Measurements from ENCODE around the gene RXRG.
"Not testable (repeated sequence)": the region's sequence is repeated elsewhere in the genome, so short reads cannot be mapped to it uniquely, and the experiment has no call there.

Gene RXRG

DNA sequence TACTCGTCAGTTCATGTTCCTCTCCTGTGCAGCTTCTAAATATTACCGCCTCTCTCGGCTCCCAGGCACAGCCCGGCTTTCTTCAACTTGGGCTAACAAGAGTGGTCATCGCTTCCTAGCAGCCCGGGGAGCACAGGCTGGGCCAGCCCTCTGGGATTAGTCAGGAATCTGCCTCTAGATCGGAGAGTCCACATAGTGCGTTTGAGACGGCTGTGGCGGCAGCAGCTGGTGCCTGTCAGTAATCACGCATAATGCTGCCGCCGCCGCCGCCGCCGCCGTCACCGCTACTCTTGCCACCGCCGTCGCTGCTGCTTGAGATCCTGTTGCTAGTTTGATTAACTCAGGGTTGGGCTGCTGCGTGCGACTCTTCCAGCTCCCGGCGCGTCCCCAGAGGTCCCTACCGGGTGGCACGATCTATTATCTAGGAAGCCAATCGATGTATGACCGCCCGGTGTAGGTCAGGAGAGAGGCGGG is at the start of gene RXRG:
Gene RXRG (minus strand): TSS at position 230 of the 474 bp plus-strand sequence. CDS start 233 bp downstream, outside the sequence.
- no peak for DNase-seq

DNA sequence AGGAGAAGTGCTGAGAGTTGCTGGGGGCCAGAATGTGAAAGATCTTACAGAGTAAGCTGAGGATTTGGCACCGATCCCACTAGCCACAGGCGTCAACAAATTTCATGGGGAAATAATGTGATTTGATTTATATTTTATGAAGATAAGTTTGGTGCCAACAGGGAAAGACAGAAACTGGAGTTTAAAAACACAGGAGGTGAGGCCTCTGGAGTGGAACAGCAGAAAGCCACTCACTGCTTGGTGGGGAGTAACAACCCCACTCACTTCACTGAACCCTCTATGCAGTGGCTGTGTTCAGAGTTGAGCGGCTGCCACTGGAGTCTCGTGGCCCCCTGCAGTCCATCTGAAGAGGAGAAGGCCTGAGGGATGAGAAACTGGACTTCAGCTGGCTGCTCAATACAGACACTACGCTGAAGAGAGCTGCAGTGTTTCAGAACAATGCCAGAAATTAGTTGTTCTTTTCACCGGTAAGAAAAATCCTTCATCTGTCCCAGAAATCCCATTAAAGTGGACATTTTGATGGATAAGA is 48.0 kb upstream of the RXRG start:
- DNase-seq: no peak

DNA sequence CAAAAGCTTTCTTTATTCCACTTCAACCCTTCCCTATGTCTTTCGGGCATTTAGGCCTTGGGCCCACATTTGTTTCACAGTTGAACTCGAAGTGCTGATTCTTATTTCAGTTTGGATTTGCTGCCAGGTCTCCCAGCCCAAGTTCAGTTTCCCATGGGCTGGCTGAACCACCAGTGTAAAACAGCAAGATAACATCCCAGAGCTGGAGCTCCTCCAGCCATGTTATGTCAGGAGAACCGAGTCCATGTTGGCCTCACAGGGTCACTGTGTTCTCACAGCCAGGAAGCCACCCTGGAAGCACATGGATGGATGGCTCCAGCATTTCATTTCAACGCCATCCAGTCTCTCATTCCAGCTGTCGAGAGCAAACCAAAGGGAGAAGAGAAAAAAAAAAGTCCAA is 45.2 kb upstream of the RXRG start:
- DNase-seq: no peak

DNA sequence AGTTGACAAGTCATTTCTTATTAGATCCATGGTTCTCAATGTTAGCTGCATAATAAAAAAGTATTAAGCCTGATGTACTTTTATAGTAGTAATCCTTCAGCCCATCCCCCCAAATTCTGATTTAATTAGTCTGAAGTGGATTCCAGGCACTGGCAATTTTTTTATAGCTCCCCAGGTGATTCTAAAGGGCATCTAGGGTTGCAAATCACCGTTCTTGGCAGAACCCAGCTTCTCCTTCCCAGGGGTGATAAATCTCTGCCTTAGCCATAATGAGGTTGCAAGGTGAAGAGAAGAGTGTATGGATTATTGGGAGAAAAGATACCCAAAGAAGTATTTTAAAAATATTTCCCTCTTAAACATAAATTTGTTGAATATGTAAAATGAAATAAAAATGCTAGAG is 43.0 kb upstream of the RXRG start:
- no peak for DNase-seq

DNA sequence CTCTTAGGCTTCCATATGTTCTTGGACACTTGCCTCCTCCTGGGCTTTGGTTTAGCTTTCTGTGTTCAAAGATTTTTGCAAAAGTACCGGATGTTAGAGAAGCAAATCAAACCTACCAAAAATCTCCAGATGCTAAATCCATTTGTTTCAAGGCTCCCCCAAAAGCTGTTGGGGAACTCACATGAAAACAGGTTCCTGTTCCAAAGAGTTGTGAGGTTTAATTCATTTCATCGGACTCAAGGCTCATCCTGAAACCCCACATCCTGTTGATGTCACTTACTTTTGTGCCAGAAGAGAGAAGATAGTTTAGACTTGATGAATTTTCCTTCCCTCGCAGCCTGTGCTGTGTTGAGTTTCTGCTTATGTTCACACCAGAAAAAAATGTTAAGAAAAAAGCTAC is 41.7 kb upstream of the RXRG start:
- DNase-seq: no peak

DNA sequence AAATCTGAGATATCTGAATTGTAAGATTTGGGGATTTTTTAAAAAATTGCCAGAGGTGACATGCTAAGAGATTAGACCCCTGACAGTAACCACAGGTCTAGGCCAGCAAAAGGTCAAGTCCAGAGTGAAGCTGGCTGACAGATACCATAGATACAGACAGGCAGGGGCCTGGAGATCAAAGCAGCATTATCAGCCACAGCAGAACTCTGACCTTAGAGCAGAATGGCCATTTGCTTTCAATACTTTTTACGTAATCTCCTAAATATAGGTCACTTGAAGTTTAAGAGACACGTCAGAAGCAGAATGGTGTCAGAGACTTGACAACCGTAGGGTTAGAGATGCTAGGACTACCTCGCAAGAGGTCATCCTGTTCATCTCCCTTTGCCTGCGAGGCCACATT is 40.8 kb upstream of the RXRG start:
- DNase-seq: no peak

DNA sequence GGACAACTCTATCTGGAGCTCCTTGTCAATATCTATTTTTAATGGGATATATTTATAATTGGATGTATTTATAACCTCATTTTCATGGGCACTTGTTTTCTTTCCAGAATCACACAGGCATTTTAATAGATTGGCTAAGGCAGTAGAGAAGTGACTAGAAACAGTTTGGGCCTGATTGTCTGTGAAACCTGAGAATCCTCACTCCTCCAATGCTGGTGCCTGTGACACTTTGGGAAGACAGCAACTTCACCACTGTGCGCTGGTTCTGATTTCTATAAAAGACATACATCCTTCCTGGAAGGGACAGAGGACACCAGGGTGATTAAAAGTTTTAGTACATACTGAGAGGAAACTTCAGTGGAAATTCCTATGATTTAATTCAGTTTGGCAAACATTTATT is 39.6 kb upstream of the RXRG start:
- no peak for DNase-seq

DNA sequence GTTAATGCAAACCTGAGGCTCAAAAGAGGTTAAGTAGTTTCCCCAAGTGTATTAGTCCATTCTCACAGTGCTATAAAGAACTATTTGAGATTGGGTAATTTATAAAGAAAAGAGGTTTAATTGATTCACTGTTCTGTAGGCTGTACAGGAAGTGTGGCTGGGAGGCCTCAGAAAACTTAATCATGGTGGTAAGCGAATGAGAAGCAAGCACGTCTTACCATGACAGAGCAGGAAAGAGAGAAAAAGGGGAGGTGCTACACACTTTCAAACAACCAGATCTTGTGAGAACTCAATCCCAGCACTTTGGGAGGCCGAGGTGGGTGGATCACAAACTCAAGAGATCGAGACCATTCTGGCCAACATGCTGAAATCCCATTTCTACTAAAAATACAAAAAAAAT is 38.5 kb upstream of the RXRG start:
- no peak for DNase-seq

DNA sequence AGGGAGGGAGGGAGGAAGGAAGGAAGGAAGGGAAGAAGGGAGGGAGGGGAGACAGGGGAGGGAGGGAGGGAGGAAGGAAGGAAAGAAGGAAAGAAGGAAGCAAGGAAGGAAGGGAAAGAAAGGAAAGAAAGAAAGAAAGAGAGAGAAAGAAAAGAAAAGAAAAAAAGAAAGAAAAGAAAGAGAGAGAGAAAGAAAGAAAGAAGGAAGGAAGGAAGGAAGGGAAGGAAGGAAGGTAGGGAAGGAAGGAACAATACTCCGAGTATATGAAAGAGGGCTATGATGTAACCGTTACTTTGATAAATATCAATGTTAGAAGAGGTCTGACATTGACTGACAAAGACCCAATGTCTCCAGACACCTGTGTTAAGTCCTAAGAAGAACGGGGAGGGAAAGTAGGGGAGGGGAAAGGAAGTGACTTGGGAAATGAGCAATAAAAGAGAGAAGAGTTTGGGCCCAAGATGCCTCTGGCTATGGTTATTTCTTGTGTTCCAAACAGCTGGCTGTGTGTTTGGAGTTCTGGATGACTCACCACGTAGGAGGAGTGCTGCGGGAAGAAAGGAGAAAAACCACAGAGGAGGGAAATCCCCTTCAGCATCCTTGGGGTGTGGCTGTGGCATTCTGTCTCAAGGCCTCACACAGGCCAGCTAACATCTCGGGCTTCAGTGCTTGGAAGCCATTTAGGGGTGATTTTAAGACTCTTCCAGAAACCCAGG is 37.0 kb upstream of the RXRG start:
- DNase-seq: peak; percentile 19

DNA sequence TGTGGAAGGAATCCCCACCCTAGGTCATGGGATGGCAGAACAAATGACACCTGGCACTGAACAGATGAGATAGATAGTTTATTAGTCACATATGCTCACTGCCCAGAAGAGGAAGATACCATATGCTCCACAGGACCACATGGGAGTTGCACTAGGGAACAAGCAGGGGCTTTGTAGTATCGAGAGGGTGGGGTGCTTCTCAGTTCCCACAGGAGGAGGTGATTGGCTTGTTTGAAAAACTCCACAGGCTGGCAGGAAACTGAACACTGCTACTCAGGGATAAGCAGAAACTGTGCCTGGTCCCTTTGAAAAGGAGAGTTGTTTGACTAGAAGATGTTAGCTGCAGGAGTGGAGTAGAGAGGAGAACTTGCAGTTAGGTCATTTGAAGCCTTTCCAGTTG is 31.9 kb upstream of the RXRG start:
- DNase-seq: no peak

DNA sequence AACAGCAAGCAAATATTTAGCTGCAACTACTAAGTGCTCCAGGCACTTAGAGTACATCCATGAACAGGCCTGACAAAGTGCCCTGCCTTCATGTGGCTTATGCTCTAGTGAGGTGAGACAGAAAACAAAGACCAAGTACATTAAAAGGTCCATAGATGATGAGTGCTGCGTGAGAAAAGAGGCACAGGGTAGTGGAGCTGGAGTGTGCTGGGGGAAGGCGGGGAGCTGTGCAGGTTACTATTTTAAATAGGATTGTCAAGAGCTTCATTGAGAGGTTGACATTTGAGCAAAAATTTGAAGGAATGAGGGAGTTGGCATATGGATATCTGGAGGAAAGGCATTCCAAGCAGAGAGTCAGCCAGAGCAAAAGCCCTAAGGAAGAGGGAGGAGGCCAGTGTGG is 29.3 kb upstream of the RXRG start:
- no peak for DNase-seq

DNA sequence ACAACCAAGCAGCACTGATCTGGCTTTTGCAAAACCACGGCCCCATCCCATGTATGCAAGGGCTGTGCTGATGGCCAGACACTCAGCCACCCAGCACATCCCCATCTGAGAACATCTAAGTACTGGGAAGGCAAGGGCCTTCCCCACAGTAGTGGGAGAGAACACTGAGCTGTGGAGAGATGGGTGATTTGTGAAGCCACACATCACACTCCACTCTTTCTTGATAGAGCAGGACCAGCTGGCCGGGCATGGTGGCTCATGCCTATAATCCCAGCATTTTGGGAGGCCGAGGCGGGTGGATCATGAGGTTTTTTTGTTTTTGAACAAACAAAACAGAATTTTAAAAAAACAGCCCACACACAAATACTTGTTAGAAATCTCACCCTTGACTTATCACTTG is 28.2 kb upstream of the RXRG start:
- DNase-seq: no peak

DNA sequence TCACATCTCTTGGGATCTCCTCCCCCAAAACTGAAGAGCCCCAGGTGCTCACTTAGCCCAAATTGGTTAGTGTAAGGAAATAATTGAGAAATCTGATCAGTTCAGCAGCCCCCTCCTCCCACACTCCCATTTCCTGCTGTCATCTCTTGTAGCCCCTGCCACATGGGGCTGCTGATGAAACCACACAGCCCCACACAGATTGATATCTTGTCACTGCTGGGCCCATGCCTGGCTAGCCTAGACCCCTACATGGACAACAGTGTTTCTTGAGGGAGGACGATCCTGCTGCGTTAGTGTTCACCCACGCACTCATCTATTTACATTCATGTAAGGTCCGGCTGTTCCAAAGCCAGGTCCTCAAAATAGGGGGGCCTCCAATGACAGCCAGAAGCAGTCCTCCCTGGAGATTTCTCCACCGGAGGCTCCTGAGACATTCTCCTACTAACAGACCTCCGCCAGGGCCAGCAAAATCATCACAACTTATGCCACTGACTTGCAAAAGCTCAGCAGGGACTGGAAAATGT is 23.9 kb upstream of the RXRG start:
- no peak for DNase-seq

DNA sequence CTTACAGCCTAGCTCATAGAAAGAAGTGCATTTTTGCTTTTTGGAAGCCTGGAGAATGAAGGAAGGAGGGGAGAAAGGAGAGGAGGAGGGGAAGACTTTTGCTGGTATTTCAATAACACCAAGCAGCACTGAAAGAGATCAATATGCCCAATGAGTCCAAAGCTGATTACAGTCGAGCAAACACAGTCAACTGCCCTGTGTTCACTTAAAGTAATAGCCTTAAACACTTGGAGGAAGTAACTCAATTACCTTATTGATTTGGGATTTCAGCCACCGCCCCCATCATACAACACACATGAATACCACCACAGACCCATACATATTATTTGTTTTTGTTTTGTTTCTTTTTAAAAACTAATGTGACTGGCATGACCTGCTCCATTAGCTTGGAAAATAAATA is 23.3 kb upstream of the RXRG start:
- DNase-seq: no peak

DNA sequence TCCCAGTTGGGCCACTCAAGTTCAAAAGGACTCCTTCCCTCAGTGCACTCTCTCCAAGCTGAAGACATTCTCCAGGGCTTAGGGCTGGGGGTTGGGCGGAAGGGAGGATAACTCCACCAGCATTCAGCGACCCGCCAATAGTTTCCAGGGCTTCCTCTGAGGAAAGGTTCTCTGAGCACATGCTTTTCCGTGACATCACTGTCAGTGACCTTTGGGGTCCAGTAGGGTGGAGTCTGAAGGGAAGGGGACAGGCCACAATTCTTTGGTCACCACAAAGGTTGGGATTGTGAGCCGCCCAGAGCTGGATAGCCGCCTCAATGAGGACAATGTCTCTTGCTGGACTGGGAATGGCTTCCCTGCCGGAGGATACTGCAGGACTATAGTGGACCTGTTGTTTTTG is 22.8 kb upstream of the RXRG start:
- no peak for DNase-seq

DNA sequence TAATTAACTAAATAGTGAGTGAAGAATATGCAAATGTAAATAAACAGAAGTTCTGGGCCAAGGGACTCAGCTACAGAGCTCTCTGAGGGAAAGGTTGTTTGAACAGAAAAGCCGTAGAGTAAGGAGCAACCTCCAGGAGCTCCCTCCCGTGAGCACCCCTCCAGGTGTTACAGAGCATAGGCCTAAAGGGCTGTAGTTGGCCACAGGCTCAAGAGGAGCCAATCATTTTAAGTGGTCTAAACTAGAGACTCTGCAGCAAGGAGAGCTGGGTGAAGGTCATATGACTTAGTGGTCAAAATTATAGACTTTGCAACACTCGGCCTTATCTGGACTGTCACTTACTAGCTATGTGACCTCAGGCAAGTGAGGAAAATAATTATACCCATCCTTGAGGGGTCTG is 19.1 kb upstream of the RXRG start:
- DNase-seq: no peak

DNA sequence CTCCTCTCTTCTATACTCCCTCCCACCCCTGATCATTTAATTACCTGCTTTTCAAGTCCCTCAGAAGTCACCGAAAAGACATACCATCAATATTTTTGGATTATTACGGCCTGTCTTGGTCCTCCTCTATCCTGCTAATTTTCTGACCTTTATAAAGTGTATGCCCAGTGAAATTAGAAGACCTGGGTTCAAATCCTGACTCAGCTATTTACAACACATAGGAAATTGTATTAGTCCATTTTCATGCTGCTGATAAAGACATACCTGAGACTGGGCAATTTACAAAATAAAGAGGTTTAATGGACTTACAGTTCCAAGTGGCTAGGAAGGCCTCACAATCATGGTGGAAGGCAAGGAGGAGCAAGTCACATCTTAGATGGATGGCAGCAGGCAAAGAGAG is 14.8 kb upstream of the RXRG start:
- DNase-seq: not testable (repeated sequence)

DNA sequence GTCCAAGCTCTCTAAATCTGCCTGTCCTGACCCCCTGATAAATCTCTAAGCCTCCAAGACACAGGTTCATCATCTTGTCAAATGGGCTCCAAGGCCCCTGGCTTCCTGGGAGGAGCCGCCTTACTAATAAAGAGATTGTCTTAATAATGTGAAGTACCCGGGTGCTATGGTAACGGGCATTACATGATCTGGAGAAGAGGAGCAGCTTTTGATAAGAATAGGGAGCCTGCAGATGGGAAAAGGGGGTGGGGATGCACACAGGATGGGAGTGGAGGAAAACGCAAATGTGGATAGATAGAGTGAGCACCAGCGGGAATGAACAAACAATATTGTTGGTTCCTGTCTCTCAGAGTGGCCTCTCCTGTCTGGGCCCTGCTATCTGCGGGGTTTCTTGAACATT is 11.9 kb upstream of the RXRG start:
- no peak for DNase-seq

DNA sequence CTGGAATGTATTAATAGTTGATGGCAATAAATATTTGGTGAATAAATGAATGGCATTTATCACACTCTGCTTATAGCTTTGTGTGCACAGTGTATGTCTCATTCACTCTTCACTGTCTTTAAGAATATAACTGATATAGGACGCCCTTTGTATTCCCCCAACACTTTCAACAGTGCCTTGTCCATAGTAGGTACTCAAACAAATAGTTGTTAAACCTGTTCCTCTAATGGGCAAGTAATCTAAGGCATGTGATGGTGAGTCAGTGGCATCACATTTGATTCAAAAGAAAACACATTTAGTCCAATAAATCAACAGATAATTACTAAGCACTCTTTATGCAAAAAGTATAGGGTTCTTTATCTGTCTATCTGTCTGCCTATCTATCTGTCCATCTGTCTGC is 11.2 kb upstream of the RXRG start:
- no peak for DNase-seq

DNA sequence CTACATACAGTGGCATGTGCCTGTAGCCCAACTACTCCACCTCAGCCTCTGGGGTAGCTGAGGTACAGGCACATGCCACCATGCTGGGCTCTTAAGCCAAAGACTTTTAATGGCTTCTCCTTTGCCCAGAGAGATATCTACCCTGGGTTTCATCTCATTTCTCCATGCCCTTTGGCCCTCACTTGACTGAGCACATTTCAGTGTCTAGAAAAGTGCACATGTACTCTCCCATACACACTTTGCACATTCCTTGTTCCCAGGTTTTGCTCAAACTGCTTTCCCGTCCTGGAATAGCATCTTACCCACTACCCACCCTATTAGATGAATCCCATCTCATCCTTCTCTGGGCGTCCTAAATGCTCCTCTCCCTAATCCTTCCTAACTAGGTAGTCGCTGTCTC is 10.2 kb upstream of the RXRG start:
- DNase-seq: no peak

DNA sequence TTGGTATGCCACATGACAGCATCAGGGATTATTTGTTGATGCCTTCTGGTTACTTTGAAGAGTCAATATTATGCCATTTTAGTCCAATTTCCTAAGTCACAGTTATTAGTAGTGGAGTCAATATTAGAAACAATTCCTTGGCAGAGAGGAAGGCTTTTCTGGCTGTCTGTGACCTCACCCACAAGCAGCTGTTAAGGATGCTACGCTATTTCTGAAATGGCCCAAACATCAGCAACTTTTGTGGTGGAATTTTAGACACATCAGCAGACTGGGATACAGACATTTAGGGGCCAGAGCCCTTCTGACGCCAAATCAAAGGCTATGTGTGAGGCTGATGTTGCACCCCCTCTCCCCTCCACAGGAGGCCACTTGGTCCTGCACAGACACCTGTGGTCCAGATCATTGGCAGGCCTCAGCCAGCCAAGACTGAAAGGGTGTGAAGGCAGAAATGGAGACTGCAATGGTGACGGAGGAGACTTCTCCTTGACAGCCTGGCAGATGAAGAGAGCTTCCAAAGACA is 9.2 kb upstream of the RXRG start:
- no peak for DNase-seq

DNA sequence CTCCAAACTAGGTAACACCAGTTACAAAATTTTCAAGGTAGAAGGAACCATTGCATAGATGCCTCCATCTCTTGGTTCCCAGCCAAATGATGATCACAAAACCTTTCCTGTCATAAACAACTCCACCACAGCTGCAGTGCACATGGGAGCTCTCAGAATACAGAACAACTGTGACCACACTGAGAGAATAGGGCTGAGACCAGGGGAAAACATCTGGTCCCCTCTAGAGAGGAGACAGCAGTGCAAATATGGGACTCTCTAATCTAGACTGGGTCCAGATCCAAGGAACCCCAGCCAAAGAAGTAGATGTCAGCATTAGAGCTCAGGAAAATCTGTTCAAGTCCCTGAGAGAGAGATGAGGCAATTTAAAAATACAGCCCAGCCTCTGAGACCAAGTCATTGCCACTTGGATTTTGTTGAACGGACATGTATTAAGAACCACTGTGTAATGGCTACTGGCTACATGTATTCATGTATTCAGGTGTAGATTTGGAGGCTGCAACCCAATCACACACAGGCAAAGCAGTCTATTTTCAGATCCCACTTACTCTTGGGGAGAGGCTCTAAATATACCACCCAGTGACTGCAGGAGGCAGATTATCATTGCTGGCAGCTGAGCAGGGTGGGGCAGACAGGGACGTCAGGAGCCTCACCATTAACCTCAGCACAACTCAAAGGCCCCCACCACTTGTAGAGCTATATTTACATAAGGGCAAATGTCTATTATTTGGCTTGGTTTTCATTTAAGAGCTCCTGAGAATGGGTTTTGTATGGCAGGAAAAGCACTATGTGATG is 7.6 kb upstream of the RXRG start:
- DNase-seq: no peak

DNA sequence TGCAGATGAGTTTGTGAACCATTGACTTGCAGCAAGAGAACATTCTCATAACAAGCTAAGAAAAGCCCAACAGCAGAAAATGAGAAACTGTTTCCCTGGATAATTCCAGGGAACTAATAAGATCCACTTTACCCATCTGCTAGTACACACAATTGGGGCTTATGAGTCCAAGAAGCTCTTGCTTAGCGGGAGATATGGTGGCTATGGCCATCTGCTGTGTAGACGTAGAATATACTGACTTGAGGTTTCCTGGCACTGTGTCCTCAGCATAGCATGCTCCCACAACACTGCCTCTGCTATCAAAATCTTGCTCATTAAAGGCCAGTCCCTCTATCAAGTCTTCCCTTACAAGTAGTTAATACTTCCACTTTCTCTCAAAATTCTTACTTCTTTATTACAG is 6.8 kb upstream of the RXRG start:
- no peak for DNase-seq

DNA sequence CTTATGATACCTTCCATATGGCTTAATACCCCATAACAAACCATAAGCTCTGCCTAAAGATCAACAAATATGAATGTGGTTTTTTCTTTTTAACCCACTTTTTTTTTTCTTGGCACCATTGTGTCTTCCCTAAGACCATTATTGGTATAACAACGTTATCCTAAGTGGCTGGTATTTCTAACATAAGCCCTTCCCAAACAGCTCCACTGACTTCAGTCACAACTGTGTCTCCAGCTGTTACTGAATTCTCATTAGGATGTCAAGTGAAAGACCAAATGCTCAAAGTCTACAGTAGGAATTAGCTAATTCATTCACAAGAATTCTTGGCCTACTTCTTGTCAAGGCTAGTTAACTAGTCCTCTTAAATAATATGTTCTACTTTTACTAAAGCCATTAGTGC is 4.2 kb upstream of the RXRG start:
- DNase-seq: no peak

Measured in stimulated activated CD4-positive, alpha-beta T cell treated with anti-CD3 and anti-CD28 coated beads, Interleukin-4, amount 100 ng/mL, for 24 hours (primary cell).